CD4-positive, alpha-beta T cell treated with Interleukin-4 for 4 hours (primary cell): ENCODE data around the gene CNTN5.
"Not testable (repeated sequence)": the region's sequence is repeated elsewhere in the genome, so short reads cannot be mapped to it uniquely, and the experiment has no call there.

Experiments used
- DNase-seq: peaks from one replicate; pipeline ENCODE4 v3.0.0-alpha.2; 2020

The CNTN5 gene

GRCh38 chr11:100257238-100257803, 1236.6 kb downstream of the CNTN5 start:
- not testable (repeated sequence) for DNase-seq

DNA sequence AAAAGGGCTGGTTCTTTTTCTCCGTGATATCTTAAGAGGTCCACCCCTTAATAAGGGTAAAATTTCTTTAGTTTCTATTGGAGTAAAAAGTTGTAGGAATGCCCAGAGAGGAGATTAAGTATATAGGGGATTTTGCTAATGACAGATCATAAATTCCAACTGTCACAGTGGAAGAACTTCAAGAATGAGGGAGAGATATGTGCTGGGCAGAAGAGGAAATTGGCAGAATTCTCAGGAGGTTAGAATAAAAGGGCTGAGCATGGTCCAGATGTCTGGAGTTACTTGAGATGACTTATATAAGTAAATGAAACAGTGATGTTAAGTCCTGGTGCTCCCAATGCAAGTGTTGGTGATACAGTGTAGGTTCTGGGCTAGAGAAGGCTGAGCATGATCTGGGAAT, 1248.8 kb downstream of the CNTN5 start:
- DNase-seq: no peak

- no peak for DNase-seq
These were observed 1252.5 kb downstream of the CNTN5 start for GRCh38 chr11:100273066-100273815.

DNA sequence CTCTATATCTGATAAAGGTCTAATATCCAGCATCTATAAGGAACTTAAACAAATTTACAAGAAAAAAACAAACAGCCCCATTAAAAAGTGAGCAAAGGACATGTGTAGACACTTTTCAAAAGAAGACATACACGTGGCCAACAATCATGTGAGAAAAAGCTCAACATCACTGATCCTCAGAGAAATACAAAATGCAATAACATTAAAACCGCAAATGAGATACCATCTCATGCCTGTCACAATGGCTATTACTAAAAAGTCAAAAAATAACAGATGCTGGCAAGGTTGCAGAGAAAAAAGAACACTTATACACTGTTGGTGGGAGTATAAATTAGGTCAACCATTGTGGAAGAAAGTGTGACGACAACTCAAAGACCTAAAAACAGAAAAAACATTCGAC, 1253.7 kb downstream of the CNTN5 start:
- DNase-seq: not testable (repeated sequence)

DNA sequence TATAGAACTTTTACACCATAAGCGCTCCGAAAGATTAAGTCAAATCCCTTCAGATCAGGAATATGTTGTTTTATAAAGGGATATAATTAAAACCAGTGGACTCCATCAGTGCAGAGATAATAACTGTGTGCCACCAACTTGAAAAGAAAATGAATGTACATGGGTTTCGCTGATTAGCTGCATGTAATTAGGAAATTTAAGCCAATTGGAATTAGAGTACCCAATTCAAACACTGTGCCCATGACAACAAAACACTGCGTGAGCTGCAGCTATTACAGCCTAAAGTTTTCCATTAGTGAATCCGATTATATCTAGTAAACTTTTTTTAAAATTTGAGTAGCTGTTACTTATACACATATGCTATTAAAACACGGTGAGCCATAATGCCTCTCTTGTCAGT, 1274.0 kb downstream of the CNTN5 start:
- DNase-seq: no peak

- DNase-seq: no peak
These were observed 1275.4 kb downstream of the CNTN5 start for GRCh38 chr11:100296051-100296679.

DNA sequence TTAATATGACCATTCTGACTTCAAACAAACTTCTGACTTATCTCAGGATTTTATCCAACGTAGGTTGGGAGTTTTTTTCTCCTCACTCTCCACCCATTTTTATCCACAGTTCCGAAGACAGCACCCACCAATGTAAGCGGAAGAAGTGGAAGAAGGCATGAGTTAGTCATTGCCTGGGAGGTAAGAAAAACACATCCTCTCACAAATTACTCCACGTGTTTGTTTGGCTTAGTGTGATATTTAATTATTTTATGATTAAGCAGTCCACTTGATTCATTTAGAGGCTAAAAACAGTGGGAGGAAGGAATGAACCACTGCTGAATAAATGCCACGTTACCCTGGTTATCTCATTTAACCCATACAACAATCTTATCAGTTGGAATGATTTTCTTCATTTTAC, 1276.8 kb downstream of the CNTN5 start:
- no peak for DNase-seq

DNA sequence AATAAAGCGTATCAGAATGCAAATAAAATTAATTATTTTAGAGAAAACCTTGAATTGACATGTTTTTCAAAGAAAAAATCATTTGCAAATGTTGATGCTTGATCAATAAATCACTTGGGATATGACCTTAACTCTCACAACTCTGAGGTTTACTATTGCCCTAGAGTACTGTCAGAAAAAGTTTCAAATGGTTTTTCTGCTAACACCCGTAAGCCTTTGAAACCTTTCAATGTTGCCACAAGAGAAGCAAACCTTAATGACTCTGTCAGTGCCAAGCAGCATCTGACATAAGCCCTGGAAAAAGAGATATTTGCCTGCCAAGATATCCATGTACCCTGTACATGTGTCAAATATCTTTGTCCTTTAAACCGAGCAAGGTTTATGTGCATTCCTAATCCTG, 1282.1 kb downstream of the CNTN5 start:
- no peak for DNase-seq

- no peak for DNase-seq
These were observed 1283.1 kb downstream of the CNTN5 start for GRCh38 chr11:100303897-100304296.

- DNase-seq: no peak
These were observed 1287.5 kb downstream of the CNTN5 start for GRCh38 chr11:100308202-100308601.

DNA sequence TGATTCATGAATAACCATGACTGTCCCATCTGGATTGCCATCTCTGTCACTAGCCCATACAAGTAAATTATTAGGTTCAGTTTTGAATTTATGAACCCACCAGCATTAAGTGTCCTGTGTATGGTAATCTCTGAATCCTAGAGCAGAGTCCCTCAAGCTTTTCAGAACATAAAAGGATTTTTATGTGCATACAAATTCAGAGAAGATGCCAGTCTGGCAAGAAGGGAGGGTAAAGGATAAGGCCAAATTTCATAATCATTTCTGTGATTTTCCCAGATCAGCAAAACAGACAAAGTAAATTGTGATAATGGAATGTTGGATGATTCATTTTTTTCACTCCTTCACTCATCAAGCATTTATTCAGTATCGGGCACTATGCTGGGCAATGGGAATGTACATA, 1295.2 kb downstream of the CNTN5 start:
- no peak for DNase-seq

DNA sequence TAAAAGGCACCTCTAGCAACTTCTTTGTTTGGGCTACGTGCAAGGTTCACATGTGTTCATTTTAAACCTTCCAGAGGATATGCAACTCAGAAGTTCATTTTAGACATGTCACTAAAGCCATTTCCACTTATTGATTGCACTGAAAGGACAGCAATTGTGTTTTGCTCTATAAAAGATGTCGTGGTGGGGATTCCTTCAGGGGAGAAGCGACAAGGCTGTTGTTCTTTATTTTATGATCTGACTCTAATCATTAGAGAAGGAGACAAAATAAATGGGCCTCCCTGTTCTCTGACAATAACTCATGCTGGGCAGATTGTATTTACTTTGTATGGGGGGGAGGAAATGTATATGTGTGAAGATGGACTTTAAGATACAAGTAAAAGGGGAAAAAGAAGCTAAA, 1296.2 kb downstream of the CNTN5 start:
- DNase-seq: no peak

DNA sequence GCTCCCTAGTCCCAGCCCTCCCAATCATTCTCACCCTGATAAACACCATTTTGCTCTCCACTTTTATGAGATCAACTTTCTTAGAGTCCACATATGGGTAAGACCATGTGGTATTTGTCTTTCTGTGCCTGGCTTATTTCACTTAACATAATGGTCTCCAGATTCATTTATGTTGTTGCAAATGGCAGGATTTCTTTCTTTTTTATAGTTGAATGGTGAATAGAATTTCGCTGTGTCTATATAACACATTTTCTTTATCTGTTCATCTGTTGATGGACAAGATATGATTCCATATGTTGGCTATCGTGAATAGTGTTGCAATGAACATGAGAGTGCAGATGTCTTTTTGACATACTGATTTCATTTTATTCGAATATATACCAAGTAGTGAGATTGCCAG, 1298.9 kb downstream of the CNTN5 start:
- DNase-seq: no peak

DNA sequence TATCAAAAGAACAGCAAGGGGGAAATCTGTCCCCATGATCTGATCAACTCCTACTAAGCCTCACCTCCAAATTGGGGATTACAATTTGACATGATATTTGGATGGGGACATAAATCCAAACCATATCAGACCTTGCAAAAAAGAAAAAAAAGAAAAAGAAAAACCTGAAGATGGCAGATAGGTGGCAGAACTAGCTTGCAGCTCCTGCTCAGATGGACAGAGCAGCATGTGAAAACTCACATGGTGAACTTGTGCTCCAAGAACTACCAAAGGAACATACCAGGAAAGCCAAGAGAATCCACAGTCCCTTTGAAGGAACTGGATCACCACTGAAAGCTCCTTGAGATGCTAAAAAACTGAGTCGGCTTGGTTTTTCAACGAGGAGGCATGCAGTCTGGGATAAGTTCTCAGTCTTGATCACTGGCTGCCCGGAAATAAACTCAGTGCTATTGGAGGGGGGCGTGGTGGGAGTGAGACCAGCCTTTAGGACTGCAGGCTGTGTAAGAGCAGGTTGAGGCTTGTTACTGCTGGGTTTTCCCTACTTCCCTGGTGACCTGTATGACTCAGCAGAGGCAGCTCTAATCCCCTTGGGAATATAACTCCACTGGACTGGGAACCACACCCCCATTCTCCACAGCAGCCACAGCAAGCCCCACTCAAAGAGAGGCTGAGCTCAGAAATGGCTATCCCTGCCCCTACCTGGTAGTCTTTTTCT, 1308.0 kb downstream of the CNTN5 start:
- no peak for DNase-seq

DNA sequence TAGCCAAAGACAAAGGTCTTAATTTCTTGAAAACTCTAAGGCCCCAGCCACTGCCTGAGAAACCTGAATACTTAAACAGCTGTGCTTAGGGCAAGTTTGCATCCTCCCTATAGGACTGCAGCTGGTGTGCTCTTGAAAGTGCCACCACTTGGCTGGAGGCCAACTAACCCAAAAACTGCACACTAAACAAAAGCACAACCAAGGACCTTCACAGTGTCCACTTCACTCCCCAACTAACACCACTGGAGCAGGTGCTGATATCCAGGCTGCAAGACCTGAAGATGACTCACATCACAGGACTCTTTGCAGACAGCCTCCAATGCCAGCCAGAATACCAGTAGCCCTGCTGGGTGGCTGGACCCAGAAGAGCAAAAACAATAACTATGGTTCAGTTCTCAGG, 1308.6 kb downstream of the CNTN5 start:
- no peak for DNase-seq

GRCh38 chr11:100336873-100337272, 1316.1 kb downstream of the CNTN5 start:
- DNase-seq: no peak

DNA sequence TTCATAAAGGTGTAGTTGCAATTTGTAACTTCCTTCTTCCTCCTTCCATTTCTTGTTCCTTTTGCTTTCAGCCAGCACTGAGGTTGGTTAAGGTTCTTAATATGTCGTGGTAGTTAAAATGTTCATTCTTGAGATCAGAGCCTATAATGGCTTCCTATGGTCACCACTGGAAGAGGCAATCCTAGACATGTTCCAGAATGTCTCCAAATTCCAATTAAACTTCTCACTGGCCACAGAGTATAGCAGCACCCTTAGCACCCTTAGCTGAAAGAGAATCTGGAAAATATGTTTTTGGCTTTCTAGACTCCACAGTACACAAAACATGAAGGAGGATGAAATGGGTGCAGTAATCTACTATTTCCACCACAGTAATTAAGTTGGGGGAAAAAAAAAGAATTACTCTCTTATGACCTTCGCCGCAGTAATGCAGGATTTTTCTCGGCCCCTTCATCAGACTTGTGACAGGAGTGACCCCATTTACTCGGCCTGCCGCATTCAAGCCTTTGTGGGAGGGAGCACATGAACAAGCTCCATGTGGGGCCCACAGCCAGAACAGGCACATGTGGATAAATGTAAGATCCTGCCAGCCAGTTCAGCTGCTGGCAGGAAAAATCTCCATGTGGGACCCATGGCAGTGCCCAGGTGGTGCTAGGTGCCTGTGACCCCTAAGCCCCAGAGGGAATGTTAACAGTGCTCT, 1317.5 kb downstream of the CNTN5 start:
- DNase-seq: no peak

- DNase-seq: no peak
These were observed 1319.9 kb downstream of the CNTN5 start for GRCh38 chr11:100340466-100341319.

DNA sequence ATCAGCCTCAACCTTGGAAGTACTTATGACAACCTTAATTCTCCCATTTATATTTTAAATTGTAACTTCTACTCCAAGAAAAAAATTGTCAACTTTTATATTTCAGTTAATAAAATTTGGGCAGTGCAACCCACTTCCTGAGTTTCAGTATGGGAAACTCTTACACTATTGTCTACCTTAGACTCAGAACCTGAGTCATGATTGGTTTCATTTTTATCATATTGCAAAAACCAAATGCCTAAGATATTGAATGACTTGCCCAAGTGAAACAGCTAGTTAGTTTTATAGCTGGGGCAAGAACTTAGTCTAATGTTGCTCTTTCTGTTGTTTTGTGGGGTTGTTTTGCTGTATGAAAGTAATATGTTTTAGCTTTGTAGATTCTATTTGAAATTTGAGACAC, 1332.3 kb downstream of the CNTN5 start:
- DNase-seq: no peak

DNA sequence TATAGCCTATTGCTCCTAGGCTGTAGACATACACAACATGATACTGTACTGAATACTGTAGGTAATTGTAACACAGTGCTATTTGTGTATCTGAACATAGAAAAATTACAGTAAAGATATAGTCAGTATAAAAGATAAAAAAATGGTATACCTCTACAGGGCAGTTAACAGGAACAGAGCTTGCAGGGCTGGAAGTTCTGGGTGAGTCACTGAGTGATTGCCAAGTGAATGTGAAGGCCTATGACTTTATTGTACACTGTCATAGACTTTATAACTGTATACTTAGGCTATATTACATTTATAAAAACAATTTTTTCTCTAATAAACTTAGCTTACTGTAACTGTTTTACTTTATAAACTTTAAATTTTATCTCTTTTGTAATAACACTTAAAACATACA, 1334.0 kb downstream of the CNTN5 start:
- no peak for DNase-seq

DNA sequence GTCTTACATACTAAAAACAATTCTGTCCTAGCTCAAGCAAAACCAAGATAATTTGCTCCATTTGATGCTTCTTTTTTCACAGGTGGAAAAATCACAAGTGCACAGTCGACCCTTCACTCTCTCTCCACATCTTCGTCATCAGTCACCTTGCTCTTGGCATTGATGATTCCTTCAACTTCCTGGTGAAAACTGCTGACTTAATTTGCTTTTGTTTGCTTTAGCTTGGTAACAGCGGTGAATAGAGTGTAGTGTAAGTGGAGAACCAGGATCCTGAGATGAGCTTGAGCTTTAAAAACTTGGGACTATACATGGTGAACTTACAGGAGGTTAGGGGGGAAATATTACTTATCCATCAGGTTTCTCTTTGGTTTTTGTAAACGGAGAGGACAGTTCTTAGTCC, 1335.3 kb downstream of the CNTN5 start:
- DNase-seq: no peak

DNA sequence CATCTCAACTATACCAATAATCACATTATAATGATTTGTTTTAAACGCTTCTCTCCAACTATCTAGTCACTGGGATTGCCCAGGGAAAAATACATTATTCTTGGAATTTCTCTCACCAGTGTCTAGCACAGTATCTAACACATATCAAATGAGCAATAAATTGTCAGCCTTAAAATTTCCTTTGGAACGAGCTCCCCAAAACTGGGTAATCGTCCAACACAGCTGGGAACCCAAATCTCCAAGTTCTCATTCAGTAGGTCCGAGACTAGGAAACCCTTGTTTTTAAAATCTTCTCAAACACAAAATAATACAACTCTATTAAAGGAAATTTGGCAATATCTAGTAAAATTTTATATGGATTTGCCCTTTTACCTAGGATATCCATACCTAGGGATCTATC, 1338.5 kb downstream of the CNTN5 start:
- no peak for DNase-seq
